G401 (cell line): Measurements from ENCODE around the gene DESI2. TPM values are rescaled to one million over a fixed set of nuclear protein-coding genes. Genes with fewer than 3 reads are reported as not detected.
"Not testable (repeated sequence)": the region's sequence is repeated elsewhere in the genome, so short reads cannot be mapped to it uniquely, and the experiment has no call there.

Experiments
- DNase-seq: peaks from one replicate; pipeline ENCODE4 v3.0.0-alpha.2; 2015; ENCODE audit warnings: low spot score
- in situ Hi-C: cut with HindIII; loops from 2 replicates; pipeline ENCODE4 v1.10.0; 2016; ENCODE audit warnings: low sequenced_read_pairs, mixed read lengths
- total RNA-seq: library from RNA; depleted of rRNA; stranded (reverse); fragments of >200 nt; shearing (Covaris generic); gene quantifications from 2 replicates; pipeline ENCODE4 v1.2.3, GENCODE V29; 2014

Gene DESI2
- total RNA-seq, 1 experiment from 2014 or later: 103 TPM

DNA sequence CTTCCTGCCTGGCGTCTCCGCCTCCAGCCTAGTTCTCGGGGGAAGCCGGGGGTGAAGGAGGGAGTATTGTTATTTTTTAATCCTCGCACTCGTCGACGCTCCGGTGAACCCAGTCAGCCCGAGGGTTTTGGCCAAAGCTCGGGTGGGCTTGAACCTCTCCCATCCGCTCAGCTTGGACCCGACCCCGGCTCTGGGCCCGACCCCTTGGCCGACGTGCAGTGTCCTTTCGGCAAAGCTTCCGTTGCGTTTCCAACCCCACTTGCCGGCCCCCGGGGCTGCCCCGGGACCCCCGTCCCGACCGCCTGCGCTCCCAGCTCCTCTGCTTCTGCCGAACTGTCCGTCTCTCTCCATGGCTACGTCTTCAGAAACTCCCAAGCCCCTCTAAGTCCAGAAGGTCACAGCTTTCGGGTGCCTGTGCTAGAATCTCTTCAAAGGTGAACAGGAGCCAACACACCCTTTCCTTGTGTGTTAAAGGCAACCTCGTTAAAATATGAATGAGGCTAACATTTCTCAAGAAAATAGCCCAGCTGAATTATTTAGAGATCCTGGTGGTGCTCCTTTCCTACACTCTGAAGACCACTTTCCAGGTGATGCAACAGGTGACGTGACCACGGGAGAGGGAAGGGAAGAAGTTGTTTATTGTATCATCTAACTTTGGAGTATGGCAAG is 647 bp downstream of the DESI2 start:
- no peak for DNase-seq

DNA sequence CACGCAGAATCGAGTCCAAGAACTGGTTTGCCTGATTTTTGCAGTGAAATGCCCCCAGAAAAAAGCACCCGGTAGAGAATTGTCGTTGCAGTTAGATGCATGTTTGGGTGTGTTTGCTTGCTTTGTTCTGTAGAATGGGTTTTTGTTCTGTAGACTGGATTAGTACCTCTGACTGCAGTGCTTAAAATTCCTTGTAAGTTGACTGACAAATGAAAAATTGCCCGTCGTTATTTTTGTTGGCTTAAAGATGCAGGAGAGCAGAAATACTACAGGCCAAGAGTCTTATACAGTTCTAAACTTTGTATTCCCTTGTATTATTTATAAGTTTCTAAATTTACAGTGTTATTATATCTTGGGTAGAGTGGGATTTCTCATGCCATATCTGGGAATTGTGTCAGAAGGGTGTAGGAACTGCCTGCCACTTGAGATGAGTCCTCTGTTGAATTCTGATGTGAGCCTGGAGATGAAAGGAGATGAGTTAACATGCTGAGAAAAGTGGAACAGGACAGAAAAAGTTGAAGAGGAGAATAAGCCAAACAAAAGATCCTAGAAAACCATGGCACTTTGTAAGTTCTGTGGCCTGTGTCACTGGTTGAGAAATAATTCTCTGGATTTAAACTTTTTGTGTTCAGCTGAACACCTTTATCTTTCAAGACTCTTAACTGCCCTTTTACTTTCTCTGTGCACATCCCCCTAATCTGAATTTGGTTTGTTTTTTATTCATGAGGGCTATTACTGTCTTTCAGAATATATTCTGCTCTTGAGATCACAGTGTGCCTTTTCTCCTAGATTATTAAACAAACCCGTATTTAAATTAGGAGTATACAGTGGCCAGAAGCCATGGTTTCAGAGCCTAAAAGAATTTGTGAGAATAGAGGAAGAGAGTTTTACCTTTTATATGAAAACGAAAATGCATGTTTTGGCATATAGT is 1.4 kb downstream of the DESI2 start:
- DNase-seq: peak; percentile 41
- in situ Hi-C loops: no loop called here

More for the DNA sequence above, 647 bp downstream of the DESI2 start:
- in situ Hi-C loops: no loop called here

DNA sequence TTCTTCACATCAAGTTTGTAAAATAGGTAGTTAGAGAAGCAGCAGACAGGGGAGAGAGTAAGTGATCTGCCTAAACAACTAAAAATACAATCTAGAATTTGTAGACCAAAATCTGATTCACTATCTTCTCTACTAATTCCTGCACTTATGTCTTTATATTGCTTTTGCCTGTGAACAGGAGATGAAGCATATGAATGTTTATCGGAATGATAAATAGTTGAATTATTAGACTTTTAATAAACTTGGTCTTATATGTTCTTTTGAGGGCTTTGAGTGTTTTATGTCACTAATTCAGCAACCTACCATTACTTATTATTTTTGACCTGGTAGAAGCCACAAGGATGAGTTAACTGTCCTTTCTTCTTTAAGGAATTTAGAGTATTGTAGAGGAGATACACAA is 2.3 kb downstream of the DESI2 start:
- in situ Hi-C loops: no loop called here

DNA sequence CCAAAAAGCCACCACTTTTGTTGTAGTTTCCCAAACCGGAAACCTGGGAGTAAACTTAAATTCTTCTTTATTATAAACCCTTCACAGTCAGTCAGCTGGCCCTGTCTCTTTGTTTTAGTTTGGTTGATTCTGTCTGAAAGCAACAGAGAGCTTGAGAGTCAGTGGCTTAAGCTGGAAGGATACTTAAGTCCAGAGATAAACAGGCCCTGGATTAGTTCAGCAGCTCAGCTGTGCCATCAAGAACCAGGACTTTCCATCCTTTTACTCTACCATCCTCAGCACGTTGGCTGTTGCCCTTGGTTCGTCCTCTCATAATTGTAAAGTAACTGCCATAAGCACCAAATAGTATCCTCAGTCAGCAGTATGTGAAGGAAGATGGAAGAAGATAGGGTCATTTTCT is 4.5 kb downstream of the DESI2 start:
- in situ Hi-C loops: no loop called here
- DNase-seq: no peak

More for the DNA sequence above, 2.3 kb downstream of the DESI2 start:
- peak; percentile 25 for DNase-seq

DNA sequence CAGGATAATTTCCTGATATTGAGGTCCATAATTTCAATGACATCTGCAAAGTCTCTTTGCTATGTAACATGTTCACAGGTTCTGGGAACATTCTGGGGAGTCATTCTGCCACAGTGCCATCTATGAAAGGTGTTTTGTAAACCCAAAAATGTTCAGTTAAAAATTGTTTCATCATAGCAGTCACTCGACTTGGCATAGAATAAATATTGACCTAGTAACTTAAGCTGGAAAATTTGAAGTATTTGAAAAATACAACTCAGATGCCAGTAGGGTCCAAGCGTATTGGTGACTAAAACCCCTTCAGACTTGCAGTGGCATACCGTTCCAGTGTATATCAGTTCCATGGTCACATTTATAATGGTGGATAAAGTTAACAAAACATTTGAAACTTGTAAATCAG is 6.8 kb downstream of the DESI2 start:
- DNase-seq: no peak
- in situ Hi-C loops: no loop called here

DNA sequence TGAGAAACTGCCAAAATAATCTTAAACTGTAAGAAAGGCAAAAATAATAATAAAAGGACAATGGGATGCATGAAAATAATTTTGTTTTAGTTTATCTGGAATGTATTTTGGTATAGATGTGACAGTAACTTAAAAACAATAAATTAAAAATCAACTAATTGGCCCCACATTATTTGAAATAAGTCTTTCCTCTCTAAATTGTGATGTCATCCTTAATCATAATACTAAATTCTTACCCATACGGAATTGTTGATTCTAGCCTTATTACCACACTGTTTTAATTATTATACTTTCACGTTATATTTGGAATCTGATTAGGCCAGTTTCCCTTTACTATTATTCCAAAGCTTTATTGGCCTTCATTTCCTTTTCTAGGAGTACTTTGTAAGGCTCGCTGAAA is 7.7 kb downstream of the DESI2 start:
- DNase-seq: no peak
- in situ Hi-C loops: no loop called here

DNA sequence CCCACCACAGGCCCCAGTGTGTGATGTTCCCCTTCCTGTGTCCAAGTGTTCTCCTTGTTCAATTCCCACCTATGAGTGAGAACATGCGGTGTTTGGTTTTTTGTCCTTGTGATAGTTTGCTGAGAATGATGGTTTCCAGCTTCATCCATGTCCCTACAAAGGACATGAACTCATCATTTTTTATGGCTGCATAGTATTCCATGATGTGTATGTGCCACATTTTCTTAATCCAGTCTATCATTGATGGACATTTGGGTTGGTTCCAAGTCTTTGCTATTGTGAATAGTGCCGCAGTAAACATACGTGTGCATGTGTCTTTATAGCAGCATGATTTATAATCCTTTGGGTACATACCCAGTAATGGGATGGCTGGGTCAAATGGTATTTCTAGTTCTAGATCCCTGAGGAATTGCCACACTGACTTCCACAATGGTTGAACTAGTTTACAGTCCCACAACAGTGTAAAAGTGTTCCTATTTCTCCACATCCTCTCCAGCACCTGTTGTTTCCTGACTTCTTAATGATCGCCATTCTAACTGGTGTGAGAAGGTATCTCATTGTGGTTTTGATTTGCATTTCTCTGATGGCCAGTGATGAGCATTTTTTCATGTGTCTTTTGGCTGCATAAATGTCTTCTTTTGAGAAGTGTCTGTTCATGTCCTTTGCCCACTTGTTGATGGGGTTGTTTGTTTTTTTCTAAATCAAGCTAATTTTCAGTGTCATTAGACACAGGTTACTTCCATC is 8.8 kb downstream of the DESI2 start:
- in situ Hi-C loops, DNase-seq: not testable (repeated sequence)

DNA sequence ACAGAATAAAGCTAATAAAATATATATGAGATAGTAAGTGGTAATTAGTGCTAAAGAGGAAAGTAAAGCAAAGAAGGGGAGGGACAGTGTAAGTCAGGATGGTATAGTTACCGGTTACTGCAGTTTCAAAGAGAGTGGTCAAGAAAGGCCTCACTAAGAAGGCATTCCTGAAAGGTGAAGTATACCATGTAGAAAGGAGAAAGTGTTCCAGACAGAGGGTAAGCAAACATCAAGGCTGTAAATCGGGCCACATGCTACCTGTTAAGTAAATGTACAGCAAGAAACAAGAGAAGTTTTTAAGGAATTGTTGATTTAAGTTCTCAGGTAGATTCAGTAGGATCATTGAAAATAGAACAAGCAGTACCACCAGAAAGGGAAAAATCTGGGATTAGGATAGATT is 9.7 kb downstream of the DESI2 start:
- in situ Hi-C loops: no loop called here
- no peak for DNase-seq

DNA sequence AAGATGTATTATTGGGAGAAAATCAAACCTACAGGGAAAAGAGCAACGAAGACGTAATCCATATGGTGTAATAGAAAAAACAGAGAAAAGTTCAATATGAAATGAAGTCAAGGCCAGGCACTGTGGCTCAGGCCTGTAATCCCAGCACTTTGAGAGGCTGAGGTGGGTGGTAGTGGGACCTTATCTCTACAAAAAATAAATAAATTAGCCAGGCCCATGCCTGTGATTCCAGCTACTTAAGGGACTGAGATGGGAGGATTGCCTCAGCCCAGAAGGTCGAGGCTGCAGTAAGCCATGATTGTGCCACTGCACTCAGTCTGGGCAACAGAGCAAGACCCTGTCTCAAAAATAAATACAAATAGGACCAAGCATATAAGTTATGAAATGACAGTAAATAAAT is 11.4 kb downstream of the DESI2 start:
- in situ Hi-C loops: no loop called here
- DNase-seq: no peak

DNA sequence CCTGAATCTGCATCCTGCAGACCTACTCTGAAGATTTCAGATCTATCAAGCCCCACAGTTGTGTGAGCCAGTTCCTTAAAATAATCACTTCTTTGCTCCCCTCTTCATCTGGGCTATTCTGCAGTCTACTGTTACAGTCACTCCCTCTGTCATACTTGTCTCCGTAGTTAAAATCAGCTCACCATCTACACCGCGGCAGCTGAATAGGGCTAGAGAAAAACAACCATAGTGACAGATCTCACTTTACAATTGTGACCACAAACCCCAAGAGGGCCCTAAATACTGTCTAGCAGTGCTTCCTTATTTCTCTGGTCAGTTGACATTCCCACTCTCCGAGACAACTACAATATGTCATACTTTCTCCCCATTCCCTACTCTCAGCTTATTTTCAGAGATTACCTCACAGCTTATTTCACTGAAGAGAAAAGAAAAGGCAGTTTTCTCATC is 12.9 kb downstream of the DESI2 start:
- DNase-seq: no peak
- in situ Hi-C loops: no loop called here

DNA sequence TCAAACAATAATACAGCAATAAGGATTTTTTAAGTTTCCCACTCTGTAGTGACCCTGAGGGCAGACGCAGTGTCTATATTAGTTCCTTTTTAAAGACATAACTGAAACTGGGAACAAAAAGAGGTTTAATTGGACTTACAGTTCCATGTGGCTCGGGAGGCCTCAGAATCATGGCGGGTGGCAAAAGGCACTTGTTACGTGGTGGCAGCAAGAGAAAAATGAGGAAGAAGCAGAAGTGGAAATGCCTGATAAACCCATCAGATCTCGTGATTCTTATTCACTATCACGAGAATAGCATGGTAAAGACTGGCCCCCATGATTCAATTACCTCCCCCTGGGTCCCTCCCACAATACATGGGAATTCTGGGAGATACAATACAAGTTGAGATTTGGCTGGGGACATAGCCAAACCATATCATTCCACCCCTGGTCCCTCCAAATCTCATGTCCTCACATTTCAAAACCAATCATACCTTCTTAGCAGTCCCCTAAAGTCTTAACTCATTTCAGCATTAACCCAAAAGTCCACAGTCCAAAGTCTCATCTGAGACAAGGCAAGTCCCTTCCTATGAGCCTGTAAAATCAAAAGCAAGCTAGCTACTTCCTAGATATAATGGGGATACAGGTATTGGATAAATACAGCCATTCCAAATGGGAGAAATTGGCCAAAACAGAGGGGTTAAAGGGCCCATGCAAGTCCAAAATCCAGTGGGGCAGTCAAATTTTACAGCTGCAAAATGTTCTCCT is 13.9 kb downstream of the DESI2 start:
- DNase-seq: not testable (repeated sequence)

DNA sequence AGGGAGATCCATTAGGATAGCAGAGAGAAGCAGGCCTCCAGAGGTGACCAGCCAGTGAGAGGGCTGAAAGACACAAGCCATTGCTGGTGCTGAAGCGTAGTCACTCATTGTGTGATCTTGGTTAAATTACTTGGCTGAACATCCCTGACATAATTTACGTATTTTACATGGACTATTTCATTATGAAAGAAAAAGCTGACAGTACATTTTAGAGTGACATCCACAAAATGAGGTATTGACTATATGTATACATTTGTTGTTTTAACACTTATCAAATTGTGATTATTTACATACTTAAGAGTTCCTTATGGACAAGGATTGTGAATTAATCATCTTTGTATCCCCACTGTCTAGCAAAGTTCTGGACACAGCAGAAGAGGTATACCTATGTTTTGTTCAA is 14.9 kb downstream of the DESI2 start:
- no peak for DNase-seq
- in situ Hi-C loops: no loop called here

More for the DNA sequence above, 13.9 kb downstream of the DESI2 start:
- in situ Hi-C loops: not testable (repeated sequence)

DNA sequence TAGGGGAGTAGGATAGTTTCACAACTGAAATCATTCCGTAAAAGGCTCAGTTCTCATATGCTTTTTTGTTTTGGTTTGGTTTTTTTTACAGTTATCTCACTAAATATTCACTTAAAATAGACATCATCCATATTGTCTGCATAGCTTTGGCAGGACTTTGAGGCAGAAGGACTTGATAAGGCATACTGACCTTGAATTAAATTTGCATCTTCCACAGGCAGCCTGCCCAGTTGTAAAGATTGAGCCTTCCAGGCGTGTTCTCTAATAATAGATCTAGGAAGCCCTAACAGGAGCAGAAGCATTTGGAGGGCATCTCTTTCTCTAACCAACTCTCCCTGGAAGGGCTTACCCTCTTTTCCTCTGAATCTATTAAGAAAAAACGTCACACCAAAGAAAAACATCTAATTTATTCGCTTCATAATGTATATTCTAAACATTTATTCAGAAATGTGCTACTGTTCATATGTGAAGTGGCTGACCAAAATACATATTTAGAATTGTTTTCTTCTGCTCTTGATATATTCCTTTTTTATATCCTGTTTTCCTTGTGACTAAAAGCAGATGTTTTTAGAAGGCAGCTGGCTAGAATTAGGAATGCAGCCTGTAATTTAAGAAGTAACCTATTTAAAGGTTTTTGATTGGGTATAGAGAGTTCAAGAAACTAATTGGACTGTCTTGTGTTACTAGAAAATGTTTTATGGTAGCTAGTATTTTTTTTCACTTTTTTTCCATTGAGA is 20.2 kb downstream of the DESI2 start:
- peak; percentile 87 for DNase-seq
- in situ Hi-C loops: no loop called here

DNA sequence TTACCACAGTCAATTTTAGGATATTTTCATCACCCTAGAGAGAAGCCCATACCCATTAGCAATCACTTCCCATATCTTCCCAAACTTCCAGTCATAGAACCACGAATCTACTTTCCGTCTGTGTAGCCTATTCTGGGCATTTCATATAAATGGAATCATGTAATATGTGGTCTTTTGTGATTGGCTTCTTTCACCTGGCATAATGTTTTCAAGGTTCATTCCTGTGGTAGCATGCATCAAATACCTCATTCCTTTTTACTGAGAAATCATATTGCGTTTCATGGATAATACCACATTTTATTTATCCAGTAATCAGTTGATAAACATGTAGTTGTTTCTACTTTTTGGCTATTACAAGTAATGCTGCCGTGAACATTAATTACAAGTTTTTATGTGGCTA is 21.5 kb downstream of the DESI2 start:
- no peak for DNase-seq
- in situ Hi-C loops: no loop called here

DNA sequence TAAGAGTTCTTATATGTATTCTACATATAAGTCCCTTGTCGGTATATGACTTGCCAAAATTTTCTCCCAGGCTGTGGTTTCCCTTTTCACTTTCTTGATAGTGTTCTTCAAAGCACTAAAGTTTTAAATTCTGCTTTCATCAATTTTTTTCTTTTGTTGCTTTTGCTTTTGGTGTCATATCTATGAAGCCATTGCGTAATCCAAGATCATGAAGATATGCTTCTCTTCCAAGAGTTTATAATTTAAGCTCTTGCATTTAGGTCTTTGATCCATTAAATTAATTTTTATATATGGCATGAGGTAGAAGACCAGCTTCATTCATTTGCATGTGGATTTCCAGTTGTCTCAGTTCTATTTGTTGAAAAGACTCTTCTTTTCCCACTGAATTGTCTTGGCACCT is 22.2 kb downstream of the DESI2 start:
- in situ Hi-C loops: no loop called here
- DNase-seq: no peak

DNA sequence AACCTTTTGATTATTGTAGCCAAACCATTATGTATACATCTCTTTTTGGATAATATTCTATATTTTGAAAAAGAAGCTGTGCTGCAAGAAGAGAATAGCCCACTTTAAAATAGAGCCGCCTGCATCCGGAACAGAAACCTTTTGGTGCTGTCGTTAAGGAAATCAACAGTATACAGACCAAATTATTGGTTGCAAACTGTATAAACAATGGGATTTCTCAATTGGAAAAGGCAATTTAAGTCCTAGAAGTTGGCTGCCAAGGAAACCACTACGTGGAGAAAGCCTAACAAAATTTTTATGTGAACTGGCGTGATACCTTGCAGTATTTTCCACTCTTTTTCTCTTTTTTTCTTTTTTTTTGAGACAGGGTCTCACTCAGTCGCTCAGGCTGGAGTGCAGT is 25.8 kb downstream of the DESI2 start:
- no peak for DNase-seq
- in situ Hi-C loops: no loop called here

DNA sequence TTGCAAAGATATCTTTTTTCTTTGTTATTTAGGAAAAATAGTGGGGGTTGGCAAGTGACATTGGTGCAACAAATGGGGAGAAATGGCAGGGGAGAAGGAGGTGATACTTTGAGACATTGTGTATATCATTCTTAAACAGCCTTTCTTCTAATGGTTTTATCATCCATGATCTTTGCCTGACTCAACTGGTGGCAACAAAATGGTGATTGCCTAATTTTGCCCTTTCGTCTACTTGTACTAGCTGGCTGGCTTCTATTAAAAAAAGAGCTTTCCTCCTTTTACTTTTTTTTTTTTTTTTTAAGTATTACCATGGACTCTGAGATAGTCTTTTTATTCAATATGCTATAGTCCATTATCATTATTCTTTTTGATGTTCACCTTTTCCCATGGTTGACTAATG is 27.7 kb downstream of the DESI2 start:
- in situ Hi-C loops: no loop called here
- no peak for DNase-seq

DNA sequence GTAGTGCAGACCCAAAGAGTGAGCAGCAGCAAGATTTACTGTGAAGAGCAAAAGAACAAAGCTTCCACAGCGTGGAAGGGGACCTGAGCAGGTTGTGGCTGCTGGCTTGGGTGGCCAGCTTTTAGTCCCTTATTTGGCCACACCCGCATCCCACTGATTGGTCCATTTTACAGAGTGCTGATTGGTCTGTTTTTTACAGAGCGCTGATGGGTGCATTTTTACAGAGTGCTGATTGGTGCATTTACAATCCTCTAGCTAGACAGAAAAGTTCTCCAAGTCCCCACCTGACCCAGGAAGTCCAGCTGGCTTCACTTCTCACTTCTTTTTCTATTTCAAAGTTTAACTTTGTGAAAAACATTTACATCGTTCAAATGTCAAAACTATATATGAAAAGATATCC is 29.2 kb downstream of the DESI2 start:
- DNase-seq, in situ Hi-C loops: not testable (repeated sequence)
